WTC11 (cell line): Measurements from ENCODE around the gene NTN5. TPM values are rescaled to one million over a fixed set of nuclear protein-coding genes. Genes with fewer than 3 reads are reported as not detected.

Experiments used
- ATAC-seq: fragments of 200-7000 bp; cut with Tn5 transposase; 2 replicates; pipeline ENCODE4 v1.10.0; 2021; ENCODE audit warnings: mild to moderate bottlenecking, moderate library complexity
- CTCF ChIA-PET: fragments of 300-600 bp; sonication (Branson Sonifier 250); formaldehyde crosslinking; loops from one replicate; lab custom pipeline; 2021; ENCODE audit warnings: antibody characterized with exemption; lab: Charles Lee
- POLR2A ChIA-PET: fragments of 350-600 bp; sonication (Branson Sonifier 250); formaldehyde crosslinking; loops from one replicate; lab custom pipeline; 2021; ENCODE audit warnings: antibody characterized with exemption; lab: Charles Lee
- DNase-seq: peaks from one replicate; pipeline ENCODE4 v3.0.0; 2021; ENCODE audit warnings: low spot score
- H3K27ac Mint-ChIP-seq: 2 replicates; pipeline ENCODE4 v1.8.0; 2021; ENCODE audit warnings: mixed read lengths
- H3K27me3 Mint-ChIP-seq: 2 replicates; pipeline ENCODE4 v1.8.0; 2021; ENCODE audit warnings: low read depth, mild to moderate bottlenecking, moderate library complexity, mixed read lengths
- H3K36me3 Mint-ChIP-seq: 2 replicates; pipeline ENCODE4 v1.8.0; 2021; ENCODE audit warnings: mixed read lengths
- H3K4me1 Mint-ChIP-seq: 2 replicates; pipeline ENCODE4 v1.8.0; 2022; ENCODE audit warnings: mixed read lengths
- H3K4me3 Mint-ChIP-seq: 2 replicates; pipeline ENCODE4 v1.8.0; 2021; ENCODE audit warnings: mild to moderate bottlenecking, moderate library complexity, mixed read lengths
- H3K9me3 Mint-ChIP-seq: 2 replicates; pipeline ENCODE4 v1.8.0; 2021; ENCODE audit warnings: mixed read lengths
- ATF6 ChIP-seq: sonication (generic); formaldehyde crosslinking; IDR thresholded peaks from 2 replicates; pipeline ENCODE4 v1.8.1; 2023; ENCODE audit warnings: mild to moderate bottlenecking, missing genetic modification reagents
- CBFB ChIP-seq: sonication (generic); formaldehyde crosslinking; IDR thresholded peaks from 2 replicates; pipeline ENCODE4 v1.8.1; 2022; ENCODE audit warnings: mild to moderate bottlenecking, low read depth, missing genetic modification reagents
- CREM ChIP-seq: sonication (generic); formaldehyde crosslinking; IDR thresholded peaks from 2 replicates; pipeline ENCODE4 v1.8.1; 2022; ENCODE audit warnings: mild to moderate bottlenecking, missing genetic modification reagents, moderate library complexity
- E2F1 ChIP-seq: sonication (generic); formaldehyde crosslinking; IDR thresholded peaks from 2 replicates; pipeline ENCODE4 v1.8.0; 2022; ENCODE audit warnings: mild to moderate bottlenecking, missing genetic modification reagents
- EMX1 ChIP-seq: fragments of 250-450 bp; sonication (Bioruptor Pico); IDR thresholded peaks from 2 replicates; pipeline ENCODE4 v1.8.0; 2021; ENCODE audit warnings: mild to moderate bottlenecking
- JAZF1 ChIP-seq: fragments of 250-450 bp; sonication (Bioruptor Pico); IDR thresholded peaks from 2 replicates; pipeline ENCODE4 v1.9.0; 2021; ENCODE audit warnings: moderate library complexity, mild to moderate bottlenecking, inconsistent platforms
- KAT7 ChIP-seq: sonication (generic); formaldehyde crosslinking; IDR thresholded peaks from 2 replicates; pipeline ENCODE4 v1.8.1; 2023; ENCODE audit warnings: missing genetic modification reagents, mild to moderate bottlenecking, borderline replicate concordance
- MAX ChIP-seq: sonication (generic); formaldehyde crosslinking; IDR thresholded peaks from 2 replicates; pipeline ENCODE4 v1.8.0; 2022; ENCODE audit warnings: mild to moderate bottlenecking, missing genetic modification reagents
- NFATC4 ChIP-seq: fragments of 250-450 bp; sonication (Bioruptor Pico); IDR thresholded peaks from 2 replicates; pipeline ENCODE4 v1.9.0; 2021; ENCODE audit warnings: mild to moderate bottlenecking
- NFYB ChIP-seq: sonication (generic); formaldehyde crosslinking; conservative IDR thresholded peaks from 2 replicates; pipeline ENCODE4 v1.8.0; 2022; ENCODE audit warnings: low read depth, missing genetic modification reagents
- PRDM15 ChIP-seq: sonication (generic); formaldehyde crosslinking; IDR thresholded peaks from 2 replicates; pipeline ENCODE4 v1.8.0; 2022; ENCODE audit warnings: missing genetic modification reagents
- RELA ChIP-seq: sonication (generic); formaldehyde crosslinking; IDR thresholded peaks from 2 replicates; pipeline ENCODE4 v1.8.1; 2022; ENCODE audit warnings: missing genetic modification reagents, mild to moderate bottlenecking, borderline replicate concordance
- ZBTB21 ChIP-seq: sonication (generic); formaldehyde crosslinking; IDR thresholded peaks from 2 replicates; pipeline ENCODE4 v1.8.1; 2023; ENCODE audit warnings: mild to moderate bottlenecking, missing genetic modification reagents, borderline replicate concordance
- ZMAT4 ChIP-seq: fragments of 250-450 bp; sonication (Bioruptor Pico); IDR thresholded peaks from 2 replicates; pipeline ENCODE4 v1.9.0; 2021; ENCODE audit warnings: mild to moderate bottlenecking
- ZNF121 ChIP-seq: sonication (generic); formaldehyde crosslinking; IDR thresholded peaks from 2 replicates; pipeline ENCODE4 v1.8.0; 2023; ENCODE audit warnings: missing genetic modification reagents
- ZNF219 ChIP-seq: sonication (generic); formaldehyde crosslinking; IDR thresholded peaks from 2 replicates; pipeline ENCODE4 v1.8.0; 2023; ENCODE audit warnings: missing genetic modification reagents, mild to moderate bottlenecking, borderline replicate concordance
- ZNF232 ChIP-seq: sonication (generic); formaldehyde crosslinking; IDR thresholded peaks from 2 replicates; pipeline ENCODE4 v1.8.0; 2022; ENCODE audit warnings: mild to moderate bottlenecking, missing genetic modification reagents
- ZNF416 ChIP-seq: fragments of 250-450 bp; sonication (Bioruptor Pico); IDR thresholded peaks from 2 replicates; pipeline ENCODE4 v1.9.0; 2021; ENCODE audit warnings: mild to moderate bottlenecking, inconsistent platforms
- ZNF425 ChIP-seq: fragments of 250-450 bp; sonication (Bioruptor Pico); conservative IDR thresholded peaks from 2 replicates; pipeline ENCODE4 v1.9.0; 2021; ENCODE audit warnings: mild to moderate bottlenecking
- ZSCAN18 ChIP-seq: fragments of 250-450 bp; sonication (Bioruptor Pico); IDR thresholded peaks from 2 replicates; pipeline ENCODE4 v2.1.2; 2022; ENCODE audit warnings: mild to moderate bottlenecking, moderate library complexity
- total RNA-seq: library from RNA; stranded (reverse); gene quantifications from 3 replicates; pipeline ENCODE4 v1.2.3, GENCODE V29; 2021

The NTN5 gene
- total RNA-seq, 1 experiment from 2014 or later = 0.28 TPM

- ChIA-PET CTCF (interaction anchor here (0.7 to 0.8 kb wide), 2 partner anchors 38 to 294 kb away, joined by 3 read pairs; no protein-coding TSS in a partner anchor), POLR2A (interaction anchor here (0.7 to 1.3 kb wide), 4 partner anchors 8 to 12 kb away, joined by 3 read pairs; partner anchors contain the start of genes FAM83E, RPL18 and SPHK2)
- H3K9me3 Mint-ChIP-seq = no peaks in the 10 kb centered on the region
- ATAC-seq = no peak
- H3K4me3 Mint-ChIP-seq = no peak overlapping the region
- peak overlapping the region; percentile 68 for H3K27ac Mint-ChIP-seq
- peaks cover 28% of the 10 kb centered on the region for H3K4me1 Mint-ChIP-seq
- DNase-seq = no peak
- TF ChIP-seq RELA (no peak), ZNF416 (no peak), ZNF121 (CRISPR knock-in tag) (no peak), MAX (CRISPR knock-in tag) (no peak)
- no peaks in the 10 kb centered on the region; the same call in 1 of the 2 replicates for H3K27me3 Mint-ChIP-seq
- H3K36me3 Mint-ChIP-seq = 0 out of 2 replicates have a peak, but pooled peaks cover 1% of the 10 kb centered on the region
Observed at GRCh38 chr19:48627201-48627864, 45.5 kb downstream of the NTN5 start.

GRCh38 chr19:48625891-48626327 lies 46.9 kb downstream of the NTN5 start:
- TF ChIP-seq ZNF219 (CRISPR knock-in tag) = no peak
- no peak for TF ChIP-seq ZSCAN18 (CRISPR knock-in tag)
- TF ChIP-seq NFYB (CRISPR knock-in tag) = no peak
- TF ChIP-seq CREM (CRISPR knock-in tag) = no peak
- no peak for TF ChIP-seq CBFB (CRISPR knock-in tag)
- TF ChIP-seq ZNF232 (CRISPR knock-in tag) = no peak
- TF ChIP-seq ZNF425 (CRISPR knock-in tag) = no peak
- no peak for TF ChIP-seq ZMAT4 (CRISPR knock-in tag)
- TF ChIP-seq NFATC4 = no peak
- TF ChIP-seq E2F1 (CRISPR knock-in tag) = no peak
- TF ChIP-seq ATF6 (CRISPR knock-in tag) = no peak
- no peak for TF ChIP-seq KAT7 (CRISPR knock-in tag)
- no peak for TF ChIP-seq PRDM15 (CRISPR knock-in tag)
- TF ChIP-seq ZBTB21 (CRISPR knock-in tag) = no peak
- TF ChIP-seq EMX1 (CRISPR knock-in tag) = no peak
- TF ChIP-seq JAZF1 (CRISPR knock-in tag) = no peak
- no peaks in the 10 kb centered on the region for H3K9me3 Mint-ChIP-seq
- ATAC-seq (no peak), DNase-seq (no peak)
- POLR2A ChIA-PET = interaction anchor here (0.7 to 1.4 kb wide), 2 partner anchors 19 to 293 kb away, joined by 3 to 4 read pairs; no protein-coding TSS in a partner anchor
- H3K27ac Mint-ChIP-seq = no peak overlapping the region
- CTCF ChIA-PET = no interaction called here
- H3K36me3 Mint-ChIP-seq = peaks cover 4% of the 10 kb centered on the region; the same call in 1 of the 2 replicates
- peaks cover 20% of the 10 kb centered on the region for H3K4me1 Mint-ChIP-seq
- H3K27me3 Mint-ChIP-seq = no peaks in the 10 kb centered on the region; the same call in 1 of the 2 replicates
- H3K4me3 Mint-ChIP-seq = peak overlapping the region; percentile 73
